ENCODE measurements around the gene AUTS2.

The AUTS2 gene

DNA sequence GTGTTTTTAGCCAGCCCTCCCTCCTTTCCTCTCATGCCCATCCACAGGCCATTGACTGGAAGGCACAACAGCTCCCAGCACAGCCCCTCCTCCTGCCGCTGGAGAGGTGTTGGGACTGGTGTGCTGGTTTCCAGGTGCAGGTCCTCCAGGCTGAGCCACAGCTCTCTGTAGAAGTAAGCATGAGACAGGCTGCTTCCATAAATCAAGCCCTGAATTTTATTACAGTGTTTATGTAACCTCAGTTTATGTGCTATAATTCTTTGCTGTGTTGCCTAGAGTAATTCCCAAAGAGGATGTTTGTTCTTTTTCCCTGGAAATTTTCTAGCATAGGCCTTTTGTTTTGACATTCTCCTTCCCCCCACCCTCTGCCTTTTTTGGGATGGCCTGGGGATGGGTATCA, 445.8 kb downstream of the AUTS2 start:
- DNase-seq (ENCODE audit: extremely low read depth in 1 of 2, low read depth in 1 of 2), result no peak

DNA sequence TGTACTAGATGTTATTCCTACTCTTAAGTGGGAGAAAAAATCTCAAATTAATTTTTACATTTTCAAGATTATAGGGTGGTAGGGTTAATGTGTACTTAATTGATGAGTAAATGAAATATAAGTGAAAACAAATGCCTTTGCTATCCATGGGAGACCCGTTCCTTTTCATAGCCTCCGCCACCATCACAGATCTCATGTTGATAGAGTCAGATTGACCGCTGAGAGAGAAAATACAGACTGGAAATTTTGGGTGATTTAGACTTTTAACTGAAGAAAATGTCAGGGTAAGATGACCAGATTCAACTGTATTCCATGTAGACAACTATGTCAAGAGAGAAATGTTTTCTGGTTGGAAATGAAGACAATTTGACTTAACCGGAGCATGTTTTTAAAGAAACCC, 446.2 kb downstream of the AUTS2 start:
- no peak for DNase-seq (ENCODE audit: extremely low read depth in 1 of 2, low read depth in 1 of 2)

DNA sequence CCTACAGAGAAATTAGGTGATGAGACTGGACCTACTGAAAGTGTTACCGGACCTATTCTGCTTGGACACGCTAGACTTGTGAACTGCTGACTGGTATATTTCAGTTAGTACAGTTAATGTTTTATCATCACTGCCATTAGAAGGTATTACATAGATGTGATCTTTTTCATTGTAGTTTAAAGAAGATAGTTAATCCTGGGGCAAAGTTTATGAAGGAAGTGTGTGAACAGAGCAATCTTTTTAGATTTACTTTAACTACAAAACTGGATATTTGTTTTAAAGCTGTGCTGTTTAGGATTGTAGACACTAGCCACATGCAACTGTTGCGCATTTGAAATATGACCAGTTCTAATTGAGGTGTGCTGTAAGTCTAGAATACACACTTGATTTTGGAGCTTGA, 446.7 kb downstream of the AUTS2 start:
- no peak for DNase-seq (ENCODE audit: extremely low read depth in 1 of 2, low read depth in 1 of 2)

DNA sequence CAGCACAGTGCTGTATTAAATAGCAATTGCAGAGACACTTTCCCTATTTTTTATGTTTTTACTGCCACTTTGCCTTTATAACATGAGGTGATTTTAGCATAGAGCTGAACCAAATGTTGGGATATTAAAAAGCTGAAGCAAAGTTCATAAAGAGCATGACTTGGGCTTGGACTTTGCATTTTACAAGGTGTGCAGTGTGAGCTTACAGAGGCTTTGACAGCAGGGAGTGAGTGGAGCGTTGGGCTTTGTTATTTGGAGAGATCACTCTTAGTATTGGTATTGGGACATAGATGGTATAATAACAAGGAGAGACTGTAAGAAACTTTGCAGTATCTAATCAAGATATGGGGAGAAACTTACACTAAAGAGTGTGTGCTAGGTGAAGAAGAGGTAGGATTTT, 449.1 kb downstream of the AUTS2 start:
- DNase-seq (ENCODE audit: extremely low read depth in 1 of 2, low read depth in 1 of 2), result no peak

DNA sequence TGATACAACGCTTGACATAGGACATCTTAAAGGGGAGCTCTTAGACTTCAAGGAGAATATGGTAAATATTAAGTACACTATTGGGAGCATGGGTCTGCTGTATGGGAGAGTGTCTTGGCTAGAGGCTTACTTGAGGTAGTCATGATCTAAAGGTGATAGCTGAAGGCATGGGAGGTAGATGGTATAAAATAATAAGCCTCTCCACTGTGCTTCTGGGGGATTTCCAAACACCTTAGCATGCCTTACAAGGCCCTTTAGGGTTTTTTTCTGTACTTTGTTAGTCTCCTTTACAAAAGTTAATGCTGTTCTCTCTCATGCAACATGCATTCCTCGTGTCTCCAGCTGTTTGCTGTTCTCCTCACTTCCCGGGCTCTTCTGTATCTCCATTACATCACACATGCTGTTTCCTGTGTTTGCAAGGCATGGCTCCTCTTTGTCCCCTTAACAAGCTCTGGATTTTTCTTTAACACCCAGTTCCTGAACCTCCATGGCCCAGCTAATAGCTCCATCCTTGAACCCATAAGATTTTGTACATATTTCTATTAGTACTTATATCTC, 449.7 kb downstream of the AUTS2 start:
- DNase-seq (ENCODE audit: extremely low read depth in 1 of 2, low read depth in 1 of 2), result no peak

DNA sequence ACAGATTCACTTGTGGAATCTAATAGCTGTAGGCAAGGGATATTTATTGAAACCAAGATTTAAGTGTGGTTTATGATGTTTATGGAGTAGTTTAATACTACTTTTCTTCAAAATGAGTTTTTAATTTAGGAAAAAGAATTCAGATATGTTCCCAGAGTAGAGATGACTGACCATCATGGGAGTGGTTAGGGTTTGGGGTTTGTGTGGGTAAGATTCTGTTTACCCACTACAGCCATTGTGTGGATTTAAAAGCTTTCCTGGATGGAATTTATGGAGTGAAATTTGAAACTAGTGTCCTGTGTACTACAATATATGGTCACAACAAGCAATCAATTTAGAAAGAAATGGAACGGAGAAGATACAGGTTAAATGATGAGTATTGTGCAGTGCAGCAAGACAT, 453.5 kb downstream of the AUTS2 start:
- DNase-seq (ENCODE audit: extremely low read depth in 1 of 2, low read depth in 1 of 2), result no peak

DNA sequence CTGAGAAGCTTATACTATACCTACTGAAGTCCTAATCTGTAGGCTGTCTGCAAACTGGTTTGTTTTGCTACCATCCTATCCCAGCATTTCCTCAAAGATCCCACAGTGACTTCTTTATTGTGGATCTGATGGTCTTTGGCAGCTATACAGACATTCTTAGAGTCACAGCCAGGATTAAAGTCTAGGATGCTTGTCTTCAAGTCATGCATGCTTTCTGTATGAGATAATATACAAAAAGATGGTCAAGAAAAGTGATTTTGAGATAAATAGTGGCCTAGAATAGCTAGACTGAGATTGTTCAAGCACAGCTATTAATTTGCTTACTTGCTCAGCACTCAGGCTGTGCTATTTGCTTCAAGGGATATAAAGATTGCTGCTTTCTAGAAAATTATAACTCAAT, 454.4 kb downstream of the AUTS2 start:
- DNase-seq (ENCODE audit: extremely low read depth in 1 of 2, low read depth in 1 of 2), result no peak

DNA sequence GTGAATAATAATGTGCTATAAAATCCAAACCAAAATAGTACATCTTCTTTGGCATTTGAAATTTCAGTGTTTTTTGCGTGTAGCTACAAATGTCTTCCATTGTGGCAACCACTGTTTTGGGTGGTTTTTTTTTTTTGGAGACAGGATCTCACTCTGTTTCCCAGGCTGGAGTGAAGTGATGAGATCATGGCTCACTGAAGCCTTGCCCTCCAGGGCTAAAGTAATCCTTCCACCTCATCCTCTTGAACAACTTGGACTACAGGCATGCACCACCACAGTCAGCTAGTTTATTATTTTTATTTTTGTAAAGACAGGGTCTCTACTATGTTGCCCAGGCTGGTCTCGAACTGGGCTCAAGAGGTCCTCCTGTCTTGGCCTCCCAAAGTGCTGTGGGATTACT, 455.1 kb downstream of the AUTS2 start:
- DNase-seq (ENCODE audit: extremely low read depth in 1 of 2, low read depth in 1 of 2), result no peak

DNA sequence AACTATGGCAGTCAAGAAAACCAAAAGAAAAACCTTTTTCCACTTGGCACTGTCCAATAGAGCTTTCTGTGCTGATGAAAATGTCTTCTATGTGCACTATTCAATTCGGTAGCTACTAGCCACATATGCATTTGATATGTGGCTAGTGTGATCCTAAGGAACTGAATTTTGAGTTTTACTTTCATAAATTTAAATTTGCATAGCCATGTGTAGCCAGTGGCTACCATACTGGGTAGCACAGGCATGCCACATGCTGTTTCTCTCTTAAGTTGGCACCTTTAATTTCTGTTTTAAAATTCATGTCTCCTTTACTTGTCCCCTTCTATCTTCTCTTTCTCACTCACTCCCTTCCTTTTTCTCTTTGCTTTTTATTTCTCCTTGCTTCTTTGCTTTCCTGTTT, 455.7 kb downstream of the AUTS2 start:
- no peak for DNase-seq (ENCODE audit: extremely low read depth in 1 of 2, low read depth in 1 of 2)

DNA sequence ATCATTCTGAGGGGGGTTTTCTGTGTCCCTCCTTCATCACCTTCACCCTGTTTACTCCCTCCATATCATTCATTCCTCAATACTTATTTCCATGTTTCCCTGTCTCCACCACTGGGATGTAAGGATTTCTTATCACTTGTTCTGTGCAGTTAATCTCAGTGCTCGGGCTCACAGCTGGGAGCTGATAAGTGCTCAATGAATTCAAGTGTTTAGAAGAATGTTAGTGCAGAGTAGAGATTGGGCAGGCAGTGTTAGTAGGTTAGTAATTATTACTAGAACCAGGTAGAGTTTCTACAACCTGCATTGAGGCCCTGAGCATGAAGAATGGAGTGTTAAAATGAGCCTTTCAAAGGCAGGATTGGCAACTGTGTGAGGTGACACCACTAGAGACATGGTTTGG, 458.1 kb downstream of the AUTS2 start:
- no peak for DNase-seq (ENCODE audit: extremely low read depth in 1 of 2, low read depth in 1 of 2)

DNA sequence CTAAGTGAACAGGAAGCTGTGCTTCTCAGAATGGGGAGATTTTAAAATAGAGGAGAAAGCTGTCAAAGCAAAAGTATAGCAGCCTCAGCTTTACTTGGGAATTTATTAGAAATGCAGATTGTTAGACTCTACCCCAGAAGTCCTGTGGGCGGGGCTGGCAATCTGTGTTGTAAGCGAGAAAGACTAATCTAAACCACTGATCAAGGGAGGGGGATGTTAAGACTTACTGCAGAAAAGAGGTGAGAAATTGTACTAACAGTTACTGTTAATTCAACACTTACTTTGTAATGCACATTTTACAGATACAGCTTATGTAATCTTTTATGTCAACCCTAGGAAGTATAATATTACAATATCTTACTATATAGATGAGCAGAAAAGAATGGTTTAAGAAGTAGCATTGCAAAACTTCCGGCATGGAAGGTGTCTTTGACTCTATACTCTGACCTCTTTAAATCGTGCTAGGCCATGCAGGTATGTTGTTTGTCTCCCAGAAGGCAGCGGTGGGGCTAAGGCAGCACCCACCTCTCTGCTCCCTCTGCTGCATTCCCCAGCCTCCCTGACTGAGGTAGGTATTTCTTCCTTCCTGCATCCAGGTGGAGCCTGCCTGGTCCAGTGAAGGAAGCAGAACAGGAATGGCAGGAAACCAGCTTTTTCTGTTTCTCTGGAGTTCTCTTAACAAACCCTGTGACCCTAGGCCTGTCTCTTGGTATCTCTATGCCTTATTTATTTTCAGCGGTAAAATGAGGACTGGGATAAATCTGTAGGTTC, 462.2 kb downstream of the AUTS2 start:
- no peak for DNase-seq (ENCODE audit: extremely low read depth in 1 of 2, low read depth in 1 of 2)

DNA sequence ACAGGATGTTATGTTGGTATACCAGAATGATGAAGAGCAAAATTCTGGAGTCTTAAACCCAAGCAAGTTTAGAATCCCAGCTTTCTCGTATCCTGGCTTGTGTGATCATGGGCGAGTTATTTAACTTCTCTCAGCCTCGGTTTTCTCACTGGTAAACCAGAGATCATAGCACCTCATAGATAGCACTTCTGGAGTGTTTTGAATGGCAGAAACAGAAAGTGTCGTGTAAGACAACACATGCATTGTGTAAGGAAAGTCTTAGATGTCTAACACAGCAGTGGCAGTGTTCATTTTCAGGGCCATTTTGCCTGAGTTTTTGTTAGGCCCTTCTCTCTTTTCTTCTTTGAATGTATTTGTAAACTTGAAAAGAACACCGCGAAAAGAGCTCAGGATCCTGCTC, 465.1 kb downstream of the AUTS2 start:
- no peak for DNase-seq (ENCODE audit: extremely low read depth in 1 of 2, low read depth in 1 of 2)

DNA sequence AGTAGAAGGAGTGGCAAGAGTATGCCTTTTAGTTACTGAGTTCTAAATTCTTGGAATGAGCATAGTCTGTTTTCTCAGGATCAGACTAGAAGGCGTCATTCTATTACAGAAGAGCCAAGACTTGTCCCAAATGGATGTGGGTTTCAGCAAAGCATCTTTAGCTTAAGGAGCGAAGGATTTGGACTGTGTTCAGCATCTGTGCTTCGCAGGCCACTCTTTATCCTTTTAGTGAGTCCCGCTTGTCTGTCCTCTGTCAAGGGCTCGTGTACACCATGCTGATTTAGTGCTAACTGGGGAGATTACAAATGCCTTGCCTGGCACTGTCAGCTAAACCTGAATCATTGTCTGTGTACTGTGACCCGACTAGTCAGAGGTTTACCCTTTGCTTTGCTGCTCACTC, 465.7 kb downstream of the AUTS2 start:
- DNase-seq (ENCODE audit: extremely low read depth in 1 of 2, low read depth in 1 of 2), result no peak

DNA sequence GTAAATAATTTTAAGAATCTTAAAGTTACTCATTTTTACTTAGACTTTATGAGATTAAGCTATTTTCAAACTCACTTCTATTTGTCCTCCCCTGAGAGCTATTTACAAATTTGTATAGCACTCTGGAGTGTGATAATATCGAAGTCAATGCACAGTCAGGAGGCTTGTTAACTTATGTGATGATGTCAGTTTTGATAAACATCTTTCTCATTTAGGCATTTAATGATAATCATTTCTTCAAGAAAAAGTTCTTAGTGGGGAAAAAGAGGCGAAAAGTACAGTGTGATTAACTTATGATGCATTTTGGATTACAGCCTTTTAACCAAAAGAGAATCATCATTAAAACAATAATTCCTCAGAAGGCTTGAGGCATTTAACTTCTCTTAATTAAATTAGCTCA, 468.6 kb downstream of the AUTS2 start:
- DNase-seq (ENCODE audit: extremely low read depth in 1 of 2, low read depth in 1 of 2), result no peak

DNA sequence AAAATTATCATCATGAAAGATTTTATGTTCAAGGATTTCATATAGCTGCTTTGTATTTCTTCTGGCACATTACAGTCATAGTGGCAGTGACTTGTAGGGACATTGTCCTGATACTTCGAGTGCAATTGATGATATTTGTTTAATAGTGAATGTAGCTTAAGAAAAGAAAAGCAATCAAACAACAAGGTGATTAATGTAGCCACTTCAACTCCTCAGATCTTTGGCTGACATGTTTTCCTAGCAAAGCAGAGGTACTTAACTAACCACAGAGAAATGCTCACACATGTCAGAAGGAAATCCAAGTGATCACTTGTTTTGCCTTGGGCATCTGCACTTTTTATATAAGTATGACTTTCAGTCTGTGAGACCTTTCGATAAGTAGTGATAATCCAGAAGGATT, 470.3 kb downstream of the AUTS2 start:
- no peak for DNase-seq (ENCODE audit: extremely low read depth in 1 of 2, low read depth in 1 of 2)

DNA sequence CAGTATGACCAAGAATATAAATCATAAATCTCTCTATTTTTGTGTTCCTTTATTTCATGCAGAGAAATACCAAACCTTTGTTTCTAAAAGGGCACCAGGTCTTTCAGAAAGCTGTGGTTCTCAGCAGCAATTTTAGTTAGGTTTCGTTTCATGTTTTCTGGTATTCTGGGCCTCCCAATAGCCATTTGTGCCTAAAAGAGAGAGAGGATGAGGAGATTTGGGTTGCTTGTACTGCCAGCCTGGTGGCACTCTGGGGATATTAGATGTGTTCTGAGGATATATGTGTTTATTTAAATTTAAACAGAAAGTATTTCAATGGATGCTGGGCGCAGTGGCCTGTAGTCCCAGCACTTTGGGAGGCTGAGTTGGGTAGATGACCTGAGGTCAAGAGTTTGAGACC, 471.7 kb downstream of the AUTS2 start:
- DNase-seq (ENCODE audit: extremely low read depth in 1 of 2, low read depth in 1 of 2), result no peak

DNA sequence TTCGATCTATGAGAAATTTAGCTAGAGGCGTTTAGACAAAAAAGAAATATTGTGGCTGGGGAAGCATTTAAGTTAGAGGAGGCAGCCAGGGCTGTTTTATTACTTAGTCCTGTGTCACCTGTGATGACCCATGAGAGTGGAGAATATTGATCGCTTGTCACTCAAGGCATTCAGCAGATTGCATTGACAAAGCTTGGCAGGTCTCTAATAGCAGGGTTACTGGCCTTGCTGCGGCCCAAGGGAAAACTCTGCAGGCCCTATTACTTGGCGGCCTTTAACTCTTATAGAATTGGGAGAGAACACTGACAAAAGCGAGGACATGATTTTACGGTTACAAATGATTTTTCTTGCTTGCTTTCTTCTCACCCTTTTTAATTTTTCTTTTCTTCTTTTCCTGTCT, 473.5 kb downstream of the AUTS2 start:
- no peak for DNase-seq (ENCODE audit: extremely low read depth in 1 of 2, low read depth in 1 of 2)

DNA sequence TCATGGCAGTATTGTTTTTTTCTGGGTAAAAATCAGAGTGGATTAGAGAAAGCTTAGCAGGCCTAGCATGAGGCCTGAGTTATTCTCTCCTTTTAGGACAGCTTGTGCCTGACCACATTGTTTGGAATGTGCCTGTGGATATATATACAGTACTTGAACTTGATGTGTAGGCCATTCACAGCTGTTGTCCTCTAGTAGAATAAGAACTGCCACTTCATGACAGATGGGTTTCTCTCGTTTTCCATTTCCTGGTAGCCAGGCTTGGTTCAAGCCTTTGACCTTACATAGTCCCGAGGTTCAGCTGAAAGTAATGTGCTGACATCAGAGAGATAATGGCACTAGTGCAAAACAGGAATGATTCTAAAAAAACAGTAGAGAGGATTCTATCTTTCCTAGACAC, 473.9 kb downstream of the AUTS2 start:
- no peak for DNase-seq (ENCODE audit: extremely low read depth in 1 of 2, low read depth in 1 of 2)

DNA sequence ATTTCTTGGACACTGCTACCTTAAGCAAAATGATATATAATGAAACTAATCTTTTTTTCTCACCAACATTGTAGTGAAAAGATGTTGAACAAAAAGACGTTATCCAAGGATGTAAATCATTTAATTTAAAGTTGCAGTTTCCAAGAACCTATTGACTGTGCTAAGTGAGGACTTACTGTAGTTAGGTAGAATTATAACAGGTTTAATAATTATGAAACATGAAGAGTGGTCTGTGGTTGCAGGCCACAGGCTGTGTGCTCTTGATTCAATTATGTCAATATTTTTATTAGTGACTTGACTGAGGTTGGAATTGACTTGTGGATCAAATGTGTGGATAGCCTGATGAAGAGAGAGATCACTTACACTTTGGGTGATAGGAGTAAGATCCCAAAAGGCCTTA, 478.1 kb downstream of the AUTS2 start:
- no peak for DNase-seq (ENCODE audit: extremely low read depth in 1 of 2, low read depth in 1 of 2)

DNA sequence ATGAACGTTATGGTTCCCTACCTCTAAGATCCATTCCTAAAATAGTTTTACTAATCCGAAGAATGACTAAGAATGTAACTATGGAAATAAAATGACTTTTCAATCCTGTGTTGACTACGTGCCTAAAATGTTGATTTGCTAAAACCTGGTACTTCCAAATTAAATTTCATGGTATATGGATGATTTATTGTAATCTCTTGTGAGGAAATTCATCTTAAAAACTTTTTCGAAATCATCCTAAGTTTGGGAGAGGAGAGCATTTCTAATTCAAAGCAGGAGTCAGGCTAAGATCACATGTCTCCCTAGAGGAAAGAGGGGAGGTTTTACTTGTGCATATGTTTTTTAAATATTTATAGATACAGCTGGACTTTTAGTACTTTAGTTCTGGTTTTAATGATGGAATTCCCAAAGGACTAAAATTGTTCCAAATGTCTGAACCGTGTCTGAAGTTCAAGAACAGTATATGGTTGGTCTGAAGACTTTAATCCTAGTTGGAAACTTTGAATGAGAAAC, 483.9 kb downstream of the AUTS2 start:
- no peak for DNase-seq (ENCODE audit: extremely low read depth in 1 of 2, low read depth in 1 of 2)

DNA sequence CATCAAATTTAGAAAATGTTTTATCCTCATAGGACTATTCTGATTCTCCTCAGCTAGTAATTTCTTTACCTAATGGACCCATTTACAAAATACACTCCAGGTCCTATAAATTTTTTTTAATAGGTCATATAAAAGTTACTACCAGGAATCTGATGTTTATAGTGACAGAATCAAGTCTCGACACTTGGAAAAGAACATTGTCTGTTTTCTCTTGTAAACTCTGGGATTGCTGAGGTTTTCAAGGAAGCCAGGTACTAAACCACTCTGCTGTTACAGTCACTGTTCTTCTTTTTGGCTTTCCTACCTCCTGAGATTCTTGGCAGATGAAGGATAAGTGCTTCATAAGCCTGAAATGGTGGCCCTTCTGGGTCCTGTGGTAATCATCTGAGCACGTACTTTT, 493.1 kb downstream of the AUTS2 start:
- no peak for DNase-seq (ENCODE audit: extremely low read depth in 1 of 2, low read depth in 1 of 2)

DNA sequence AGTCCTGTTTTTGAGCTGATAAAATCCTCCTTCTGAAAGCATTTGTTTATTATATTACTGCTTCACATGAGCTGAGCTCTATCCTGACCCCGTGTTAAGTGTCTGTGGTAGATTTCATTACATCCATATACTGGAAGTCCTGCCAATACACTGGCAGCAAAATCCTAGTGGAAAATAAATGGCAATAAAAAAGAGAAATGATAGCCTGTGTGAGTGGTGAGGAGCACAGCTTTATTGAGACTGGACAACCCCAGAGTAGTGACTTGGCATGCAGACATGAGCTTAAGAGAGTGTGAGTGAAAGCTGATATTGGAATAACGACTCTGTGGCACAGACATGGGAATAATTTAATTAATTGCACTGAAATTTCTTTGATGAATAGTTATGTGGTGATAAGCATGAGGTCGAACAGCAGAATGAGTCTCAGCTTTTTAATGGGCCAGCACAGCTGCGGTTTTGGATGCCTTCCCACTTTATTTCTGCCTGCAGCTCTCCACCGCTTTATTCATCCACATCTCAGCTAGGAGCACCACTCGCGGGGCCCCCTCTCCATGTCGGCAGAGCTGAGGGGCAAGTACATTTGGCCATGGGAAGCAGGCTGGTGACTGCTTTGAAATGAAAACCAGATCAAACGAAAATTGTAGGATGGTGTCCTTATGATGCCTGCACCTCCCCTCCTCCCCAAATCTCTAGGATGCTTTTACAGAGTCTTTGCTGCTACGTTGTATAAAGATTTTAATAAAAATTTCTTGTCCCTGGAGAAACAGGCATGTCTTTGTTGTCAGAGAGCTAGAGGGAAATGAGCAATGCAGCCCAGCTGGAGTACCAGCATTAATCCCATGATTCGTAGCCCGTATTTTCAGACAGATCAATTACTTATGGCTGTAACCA, 494.3 kb downstream of the AUTS2 start:
- DNase-seq (ENCODE audit: extremely low read depth in 1 of 2, low read depth in 1 of 2), result no peak

All from stimulated activated CD8-positive, alpha-beta memory T cell treated with anti-CD3 and anti-CD28 coated beads, Interleukin-7, amount 100 ng/mL, for 48 hours (primary cell).